Posterior vena cava (tissue), 2 donors: ENCODE measurements around the gene CIDEA. TPM values are rescaled to one million over a fixed set of nuclear protein-coding genes. Genes with fewer than 3 reads are reported as not detected.

Experiments used
- DNase-seq: peaks from one replicate; pipeline ENCODE4 v3.0.0-alpha.2; 2020; ENCODE audit warnings: low spot score
- intact Hi-C, 2 donors: fragments of 100-400 bp; cut with DNase I; formaldehyde crosslinking; loops; one replicate each; pipeline versions ENCODE4 v1.14.1 to v1.14.2; 2022 to 2023
- total RNA-seq, 2 donors: library from RNA; stranded (reverse); fragmentation: NEBNext Ultra II Directional; extraction: Animal tissue kit (Norgen Biotek cat#: 25700); gene quantifications; one replicate each; pipeline ENCODE4 v1.2.1, GENCODE V29; 2021
- donor health status: DM: yes; HTN: yes; CAD: no.
- donor health status: DM: yes; HTN: yes; CAD: no.

The CIDEA gene
- total RNA-seq, 2 donors from 2014 or later: 0.24 TPM; not detected in 1

- DNase-seq: no peak
- intact Hi-C loops: no loop called here
Measured at GRCh38 chr18:12290086-12290485, 35.9 kb downstream of the CIDEA start.

- no peak for DNase-seq
- intact Hi-C loops: no loop called here
Measured at GRCh38 chr18:12291161-12291560, 37.0 kb downstream of the CIDEA start.

- intact Hi-C loops: no loop called here
- DNase-seq: no peak
Measured at GRCh38 chr18:12291690-12292089, 37.5 kb downstream of the CIDEA start.

- intact Hi-C loops: no loop called here
- no peak for DNase-seq
Measured at GRCh38 chr18:12293831-12294230, 39.7 kb downstream of the CIDEA start.

- intact Hi-C loops: no loop called here
- no peak for DNase-seq
Measured at GRCh38 chr18:12295389-12296086, 41.4 kb downstream of the CIDEA start.

GRCh38 chr18:12296087-12296403 is 41.9 kb downstream of the CIDEA start:
- no peak for DNase-seq
- intact Hi-C loops: no loop called here

- no peak for DNase-seq
- intact Hi-C loops: no loop called here
Measured at GRCh38 chr18:12296457-12296856, 42.3 kb downstream of the CIDEA start.

- intact Hi-C loops: no loop called here
- no peak for DNase-seq
Measured at GRCh38 chr18:12299862-12300261, 45.7 kb downstream of the CIDEA start.

GRCh38 chr18:12301263-12302005 is 47.3 kb downstream of the CIDEA start:
- intact Hi-C loops: no loop called here
- no peak for DNase-seq

- DNase-seq: no peak
- intact Hi-C loops: no loop called here
Measured at GRCh38 chr18:12302391-12303147, 48.4 kb downstream of the CIDEA start.

GRCh38 chr18:12304351-12305210 is 50.4 kb downstream of the CIDEA start:
- no peak for DNase-seq
- intact Hi-C loops: no loop called here

GRCh38 chr18:12305211-12305610 is 51.0 kb downstream of the CIDEA start:
- intact Hi-C loops: no loop called here
- DNase-seq: no peak

GRCh38 chr18:12305930-12306629 is 51.9 kb downstream of the CIDEA start:
- DNase-seq: no peak
- intact Hi-C loops: no loop called here

- intact Hi-C loops: no loop called here
- DNase-seq: peak; percentile 87
Measured at GRCh38 chr18:12306752-12307700, 52.9 kb downstream of the CIDEA start.

GRCh38 chr18:12307701-12308385 is 53.7 kb downstream of the CIDEA start, which contains the start of gene TUBB6:
Gene TUBB6 (plus strand): TSS chr18:12308241. CDS start chr18:12308293, 52 bp downstream.
- intact Hi-C loops: no loop called here
- DNase-seq: peak; percentile 95

GRCh38 chr18:12308386-12309100 is 54.4 kb downstream of the CIDEA start:
- intact Hi-C loops: no loop called here
- peak; percentile 98 for DNase-seq
